ENCODE results near the gene STAT2.
"Not testable (repeated sequence)": the region's sequence is repeated elsewhere in the genome, so short reads cannot be mapped to it uniquely, and the experiment has no call there.

STAT2 gene

GRCh38 chr12:56326126-56326525, 33.8 kb downstream of the STAT2 start:
- DNase-seq (ENCODE audit: low read depth): no peak

DNA sequence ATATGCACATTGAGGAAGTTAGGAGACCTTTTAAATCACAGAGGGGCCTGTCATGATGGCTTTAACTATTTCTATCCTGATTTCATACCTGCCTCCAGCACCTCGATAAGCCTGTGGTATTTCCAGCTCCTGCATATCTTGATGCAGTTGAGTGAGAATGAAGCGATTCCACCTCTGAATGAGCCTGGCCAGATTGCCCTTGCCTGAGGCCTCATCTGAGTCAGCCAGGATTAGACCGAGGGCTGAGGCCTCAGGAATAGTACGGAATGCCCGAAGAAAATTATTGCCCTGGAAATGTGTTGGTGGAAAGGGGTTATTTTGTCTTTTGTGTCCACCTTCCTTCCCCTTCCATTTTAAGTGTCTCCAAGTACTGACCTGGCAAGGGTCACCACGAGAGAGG, 35.7 kb downstream of the STAT2 start:
- no peak for DNase-seq (ENCODE audit: low read depth)

- not testable (repeated sequence) for DNase-seq (ENCODE audit: low read depth)
Observed at GRCh38 chr12:56321610-56322009, 38.3 kb downstream of the STAT2 start.

- peak; percentile 42 for DNase-seq (ENCODE audit: low read depth)
Observed at GRCh38 chr12:56321027-56321426, 38.9 kb downstream of the STAT2 start.

DNA sequence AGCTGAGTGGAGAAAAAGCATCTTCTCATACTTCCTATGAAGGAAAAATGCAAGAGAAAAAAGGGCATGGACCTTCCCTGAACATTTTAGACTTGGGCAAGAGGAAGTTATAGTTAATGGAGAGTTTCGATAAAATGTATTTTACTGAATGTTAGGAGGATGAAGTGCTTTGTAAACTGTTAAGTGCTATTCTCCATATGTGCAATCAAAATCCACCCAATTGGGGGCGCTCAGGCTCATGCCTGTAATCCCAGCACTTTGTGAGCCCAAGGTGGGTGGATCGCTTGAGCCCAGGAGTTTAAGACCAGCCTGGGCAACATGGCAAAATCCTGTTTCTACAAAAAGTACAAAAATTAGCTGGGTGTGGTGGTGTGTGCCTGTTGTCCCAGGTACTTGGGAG, 42.2 kb downstream of the STAT2 start:
- DNase-seq (ENCODE audit: low read depth): no peak

DNA sequence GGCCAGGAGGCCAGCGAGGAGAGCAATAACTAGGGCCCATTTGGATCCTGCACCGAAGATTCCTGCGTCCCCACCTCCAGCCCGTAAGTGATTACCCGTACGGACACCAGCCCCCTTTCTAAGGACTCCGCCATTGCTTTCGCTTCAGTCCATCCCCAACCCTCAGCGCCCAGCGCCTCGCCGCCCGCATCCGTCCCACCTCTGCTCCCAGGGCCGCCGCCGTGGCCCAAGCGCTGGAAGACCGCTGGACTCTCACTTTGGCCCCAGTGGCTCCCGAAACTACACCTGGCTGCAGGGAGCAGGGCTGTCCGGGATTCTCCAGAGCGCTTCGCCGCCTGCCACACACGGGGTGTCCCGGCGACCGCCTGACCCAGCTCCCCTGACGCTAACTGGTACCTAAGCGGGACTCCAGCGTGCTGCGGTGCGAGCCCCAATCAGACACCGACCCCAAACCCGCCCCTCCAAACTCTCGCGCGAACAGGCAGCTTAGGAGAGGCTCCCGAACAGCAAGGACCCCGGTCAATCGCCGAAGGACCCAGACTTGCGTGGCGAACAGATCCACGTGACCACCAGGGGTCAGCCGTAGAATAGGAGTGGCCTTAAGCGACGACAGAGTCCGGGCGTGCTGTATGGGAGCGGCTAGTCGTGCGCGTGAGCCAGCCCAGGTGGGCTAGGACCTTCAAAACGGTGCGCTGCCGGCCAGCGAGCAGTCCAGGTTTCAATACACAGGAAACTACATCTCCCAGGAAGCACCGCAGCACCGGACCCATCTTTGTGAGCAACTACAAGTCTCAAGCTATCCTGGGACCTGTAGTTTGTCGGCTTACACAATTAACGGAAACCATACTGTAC, 44.1 kb downstream of the STAT2 start, which contains the start of gene CNPY2:
Gene CNPY2 (minus strand): TSS at position 367 of the 852 bp plus-strand sequence. CDS start 771 bp downstream, outside the sequence.
- DNase-seq (ENCODE audit: low read depth): peak; percentile 98

GRCh38 chr12:56315249-56315621, 44.7 kb downstream of the STAT2 start:
- DNase-seq (ENCODE audit: low read depth): peak; percentile 16

- DNase-seq (ENCODE audit: low read depth): no peak
Observed at GRCh38 chr12:56311003-56311402, 48.9 kb downstream of the STAT2 start.

DNA sequence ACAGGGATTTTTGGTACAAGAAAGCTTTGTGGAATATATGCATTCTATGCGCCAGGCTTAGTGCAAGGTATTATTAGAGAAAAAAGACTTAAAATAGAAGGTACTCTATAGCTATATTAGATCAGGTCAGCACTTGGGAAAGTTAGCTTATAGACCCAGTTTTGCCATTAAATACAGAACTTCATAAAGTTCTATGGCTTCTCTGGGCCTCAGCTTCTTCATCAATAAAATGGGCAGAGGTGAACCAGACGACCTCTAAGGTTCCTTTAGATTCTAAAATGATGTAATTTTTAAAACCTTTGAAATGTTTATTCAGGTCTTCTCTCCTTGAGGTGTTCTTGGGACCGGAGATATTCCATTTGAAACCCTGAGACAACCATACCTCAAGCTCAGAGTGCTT, 51.2 kb downstream of the STAT2 start:
- DNase-seq (ENCODE audit: low read depth): no peak

DNA sequence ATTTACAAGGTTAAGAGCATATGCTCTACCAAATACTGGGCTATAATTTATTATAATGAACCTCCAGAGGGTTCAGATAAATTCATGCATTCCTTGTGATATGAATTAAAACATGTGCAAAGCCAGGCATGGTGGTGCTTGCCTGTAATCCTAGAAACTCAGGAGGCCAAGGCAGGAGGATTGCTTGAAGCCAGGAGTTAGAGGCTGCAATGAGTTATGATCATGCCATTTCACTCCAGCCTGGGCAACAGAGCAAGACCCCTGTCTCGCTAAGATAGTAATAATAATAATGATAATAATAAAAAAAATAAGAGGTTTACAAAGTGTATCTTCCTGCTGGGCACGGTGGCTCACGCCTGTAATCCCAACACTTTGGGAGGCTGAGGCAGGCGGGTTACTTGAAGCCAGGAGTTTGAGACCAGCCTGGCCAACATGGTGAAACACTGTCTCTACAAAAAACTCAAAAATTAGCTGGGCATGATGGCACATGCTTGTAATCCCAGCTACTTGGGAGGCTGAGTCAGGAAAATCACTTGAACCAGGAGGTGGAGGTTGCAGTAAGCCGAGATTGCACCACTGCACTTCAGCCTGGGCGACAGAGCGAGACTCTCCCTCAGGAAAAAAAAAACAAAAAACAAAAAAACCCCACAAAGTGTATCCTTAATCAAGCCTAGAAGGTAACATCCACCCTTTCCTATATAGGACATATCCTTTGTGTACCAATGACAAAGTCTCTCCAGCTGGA, 52.5 kb downstream of the STAT2 start:
- DNase-seq (ENCODE audit: low read depth): no peak

DNA sequence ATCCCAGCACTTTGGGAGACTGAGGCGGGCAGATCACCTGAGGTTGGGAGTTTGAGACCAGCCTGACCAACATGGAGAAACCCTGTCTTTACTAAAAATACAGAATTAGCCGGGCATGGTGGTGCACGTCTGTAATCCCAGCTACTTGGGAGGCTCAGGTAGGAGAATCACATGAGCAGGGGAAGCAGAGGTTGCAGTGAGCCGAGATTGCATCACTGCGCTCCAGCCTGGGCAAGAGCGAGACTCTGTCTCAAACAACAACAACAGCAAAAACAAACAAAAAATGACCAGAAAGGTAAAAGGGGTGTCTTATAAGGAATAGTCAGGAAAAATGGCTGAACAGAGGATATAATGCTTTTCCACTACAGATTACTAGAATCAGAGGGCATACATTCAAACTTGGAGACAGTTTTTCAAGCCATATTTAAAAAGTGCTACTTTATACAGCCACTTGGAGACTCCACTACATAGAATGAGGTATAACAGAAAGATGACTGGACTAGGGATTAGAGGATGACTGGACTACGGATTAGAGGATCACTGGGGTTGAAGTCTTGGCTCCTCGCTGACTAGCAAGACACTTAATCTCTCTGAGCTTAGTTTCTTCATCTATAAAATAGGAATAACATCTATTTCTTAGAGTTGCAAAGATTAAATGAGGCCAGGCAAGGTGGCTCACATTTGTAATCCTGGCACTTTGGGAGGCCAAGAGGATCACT, 54.9 kb downstream of the STAT2 start:
- DNase-seq (ENCODE audit: low read depth): no peak

GRCh38 chr12:56304276-56304675, 55.6 kb downstream of the STAT2 start:
- no peak for DNase-seq (ENCODE audit: low read depth)

GRCh38 chr12:56300644-56301464, 59.1 kb downstream of the STAT2 start:
- DNase-seq (ENCODE audit: low read depth): no peak

DNA sequence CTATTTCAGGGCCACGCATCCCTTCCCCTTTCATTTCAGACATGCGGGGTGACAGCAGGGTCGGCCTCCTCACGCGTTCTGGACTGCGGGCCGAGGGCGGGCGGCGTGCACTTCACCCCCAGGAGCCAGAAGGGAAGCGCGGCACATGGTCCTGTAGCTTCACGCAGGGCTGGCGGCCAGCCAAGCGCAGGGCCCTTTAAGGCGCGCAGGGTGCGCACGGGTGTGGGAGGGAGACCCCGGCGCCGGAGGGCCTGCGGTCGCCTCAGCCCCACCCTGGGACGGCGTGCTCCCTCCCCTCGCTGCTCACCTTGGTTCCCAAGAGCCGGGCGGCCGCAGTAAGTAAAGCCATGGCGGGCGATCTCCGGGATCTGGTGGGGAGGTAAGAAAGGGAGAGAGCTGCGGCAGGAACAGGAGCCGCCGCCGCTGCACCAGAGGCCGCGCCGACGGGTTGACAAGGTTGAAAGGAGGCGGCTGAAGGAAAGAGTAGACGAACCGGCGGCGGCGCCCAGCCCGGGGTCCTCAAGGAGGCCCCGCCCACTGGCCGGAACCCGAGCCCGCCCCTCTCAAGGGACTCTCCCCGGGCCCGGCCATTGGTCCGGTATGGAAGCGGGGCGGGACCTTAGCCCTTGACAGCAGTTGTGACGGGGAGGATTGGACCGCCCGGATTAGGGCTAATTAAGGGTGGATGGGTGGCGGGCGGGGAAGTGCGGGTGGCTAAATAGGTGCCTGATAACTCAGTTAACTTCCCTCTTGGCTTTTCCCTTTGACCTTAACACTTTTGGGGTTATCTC, 59.9 kb downstream of the STAT2 start, which contains the start of gene CS:
Gene CS (minus strand): TSS at position 478 of the 791 bp plus-strand sequence. CDS start 129 bp downstream, at position 349.
- DNase-seq (ENCODE audit: low read depth): peak; percentile 98

GRCh38 chr12:56299308-56299852, 60.5 kb downstream of the STAT2 start:
- no peak for DNase-seq (ENCODE audit: low read depth)

DNA sequence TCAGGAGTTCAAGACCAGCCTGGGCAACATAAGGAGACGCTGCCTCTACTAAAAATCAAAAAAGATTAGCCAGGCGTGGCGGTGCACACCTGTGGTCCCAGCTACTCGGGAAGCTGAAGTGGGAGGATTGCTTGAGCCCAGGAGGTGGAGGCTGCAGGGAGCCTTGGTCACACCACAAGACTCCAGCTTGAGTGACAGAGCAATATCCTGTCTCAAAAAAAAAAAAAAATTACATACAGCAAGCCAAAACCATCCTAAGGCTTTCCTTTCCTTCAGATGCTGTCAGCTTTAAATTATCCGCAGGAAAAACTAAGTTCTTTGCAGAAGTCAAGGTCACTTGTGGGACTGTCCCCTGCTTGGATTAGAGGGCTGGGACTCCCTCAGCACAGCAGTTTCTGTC, 61.1 kb downstream of the STAT2 start:
- DNase-seq (ENCODE audit: low read depth): no peak

- no peak for DNase-seq (ENCODE audit: low read depth)
Observed at GRCh38 chr12:56297400-56297799, 62.5 kb downstream of the STAT2 start.

- DNase-seq (ENCODE audit: low read depth): no peak
Observed at GRCh38 chr12:56296295-56296694, 63.6 kb downstream of the STAT2 start.

DNA sequence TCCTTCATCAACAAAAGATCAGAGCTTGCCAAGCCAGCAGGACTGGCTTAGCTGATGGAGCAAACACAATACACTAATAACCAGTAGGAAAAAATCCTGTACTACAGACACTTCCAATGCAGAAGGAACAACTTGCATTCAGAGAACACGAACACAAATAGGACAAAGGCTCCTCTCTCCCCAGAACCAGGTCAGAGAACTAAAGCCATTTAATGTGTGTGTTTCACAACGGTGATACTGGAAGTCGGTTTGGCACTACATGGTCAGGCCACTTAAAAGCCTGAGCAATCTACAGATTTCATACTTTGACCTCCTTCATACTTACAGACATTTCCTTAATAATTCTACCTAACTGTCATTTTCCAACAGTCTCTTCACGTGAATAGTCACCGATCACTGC, 66.1 kb downstream of the STAT2 start:
- no peak for DNase-seq (ENCODE audit: low read depth)
